ENCODE data around the gene TRIM48.
"Not testable (repeated sequence)": the region's sequence is repeated elsewhere in the genome, so short reads cannot be mapped to it uniquely, and the experiment has no call there.

Gene TRIM48, protein sequence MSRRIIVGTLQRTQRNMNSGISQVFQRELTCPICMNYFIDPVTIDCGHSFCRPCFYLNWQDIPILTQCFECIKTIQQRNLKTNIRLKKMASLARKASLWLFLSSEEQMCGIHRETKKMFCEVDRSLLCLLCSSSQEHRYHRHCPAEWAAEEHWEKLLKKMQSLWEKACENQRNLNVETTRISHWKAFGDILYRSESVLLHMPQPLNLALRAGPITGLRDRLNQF

DNA sequence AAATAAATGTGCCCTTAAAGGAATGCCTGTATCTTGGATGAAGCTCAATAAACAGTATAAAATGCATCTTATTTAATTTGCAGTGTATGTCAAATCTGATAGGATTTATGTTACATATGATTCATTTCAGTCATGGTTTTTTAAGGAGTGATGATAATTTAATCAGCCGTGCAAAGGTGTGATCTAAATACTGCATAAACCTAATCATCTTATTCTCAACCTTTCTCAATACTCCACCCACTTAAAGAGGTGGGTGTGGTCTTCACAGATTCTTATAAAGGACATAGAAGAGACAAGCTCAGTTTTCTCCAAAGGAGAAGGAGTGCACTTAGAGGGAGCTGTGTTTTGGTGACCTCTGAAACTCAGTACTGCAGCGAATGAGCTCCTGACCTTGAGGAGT lies at the start of gene TRIM48:
Gene TRIM48, plus strand, starts transcription at position 301 of the 400 bp plus-strand sequence. CDS start 113 bp downstream, outside the sequence.
- DNase-seq = not testable (repeated sequence)

DNA sequence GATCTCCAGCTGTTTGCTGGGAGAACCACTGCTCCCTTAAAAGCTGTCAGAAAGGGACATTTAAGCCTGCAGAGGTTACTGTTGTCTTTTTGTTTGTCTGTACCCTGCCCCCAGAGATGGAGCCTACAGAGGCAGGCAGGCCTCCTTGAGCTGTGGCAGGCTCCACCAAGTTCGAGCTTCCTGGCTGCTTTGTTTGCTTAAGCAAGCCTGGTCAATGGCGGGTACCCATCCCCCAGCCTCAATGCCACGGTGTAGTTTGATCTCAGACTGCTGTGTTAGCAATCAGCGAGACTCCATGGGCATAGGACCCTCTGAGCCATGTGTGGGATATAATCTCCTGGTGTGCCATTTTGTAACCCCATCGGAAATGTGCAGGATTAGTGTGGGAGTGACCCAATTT lies 23.6 kb upstream of the TRIM48 start:
- DNase-seq = not testable (repeated sequence)

DNA sequence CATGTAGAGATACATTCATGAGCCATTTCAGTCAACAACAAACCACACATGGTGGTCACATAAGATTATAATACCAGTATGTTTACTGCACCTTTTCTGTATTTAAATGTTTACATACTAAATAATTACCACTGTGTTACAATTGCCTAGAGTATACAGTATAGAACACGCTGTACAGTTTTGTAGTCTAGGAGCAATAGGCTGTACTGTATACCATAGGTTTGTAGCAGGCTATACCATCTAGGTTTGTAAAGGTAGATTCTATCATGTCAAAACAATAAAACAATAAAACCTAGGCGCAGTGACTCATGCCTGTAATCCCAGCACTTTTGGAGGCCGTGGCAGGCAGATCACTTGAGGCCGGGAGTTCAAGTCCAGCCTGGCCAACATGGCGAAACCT lies 1.1 kb downstream of the TRIM48 start:
- DNase-seq = no peak

Data from MV-4-11 (cell line).